ENCODE measurements around the gene ERICH3.

DNA sequence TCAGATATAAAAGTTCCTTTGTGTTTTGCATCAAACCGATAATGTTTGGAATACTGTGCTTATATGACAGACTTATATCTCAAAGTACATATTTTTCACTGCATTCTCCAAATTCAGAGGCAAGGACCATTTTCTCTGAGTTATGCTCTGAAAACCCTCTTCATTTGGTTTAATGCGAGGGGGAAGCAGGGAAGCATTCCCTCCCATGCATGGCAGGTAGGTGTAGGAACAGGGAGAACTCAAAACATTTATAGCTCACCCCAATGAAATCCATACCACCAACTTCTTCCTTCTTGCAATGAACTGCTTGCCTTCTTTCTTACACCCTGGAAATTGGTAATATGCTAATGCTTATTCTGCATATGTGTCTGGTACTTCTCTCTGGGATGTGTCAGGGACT is 10.7 kb upstream of the ERICH3 start:
- TF ChIP-seq, protein P1, sequence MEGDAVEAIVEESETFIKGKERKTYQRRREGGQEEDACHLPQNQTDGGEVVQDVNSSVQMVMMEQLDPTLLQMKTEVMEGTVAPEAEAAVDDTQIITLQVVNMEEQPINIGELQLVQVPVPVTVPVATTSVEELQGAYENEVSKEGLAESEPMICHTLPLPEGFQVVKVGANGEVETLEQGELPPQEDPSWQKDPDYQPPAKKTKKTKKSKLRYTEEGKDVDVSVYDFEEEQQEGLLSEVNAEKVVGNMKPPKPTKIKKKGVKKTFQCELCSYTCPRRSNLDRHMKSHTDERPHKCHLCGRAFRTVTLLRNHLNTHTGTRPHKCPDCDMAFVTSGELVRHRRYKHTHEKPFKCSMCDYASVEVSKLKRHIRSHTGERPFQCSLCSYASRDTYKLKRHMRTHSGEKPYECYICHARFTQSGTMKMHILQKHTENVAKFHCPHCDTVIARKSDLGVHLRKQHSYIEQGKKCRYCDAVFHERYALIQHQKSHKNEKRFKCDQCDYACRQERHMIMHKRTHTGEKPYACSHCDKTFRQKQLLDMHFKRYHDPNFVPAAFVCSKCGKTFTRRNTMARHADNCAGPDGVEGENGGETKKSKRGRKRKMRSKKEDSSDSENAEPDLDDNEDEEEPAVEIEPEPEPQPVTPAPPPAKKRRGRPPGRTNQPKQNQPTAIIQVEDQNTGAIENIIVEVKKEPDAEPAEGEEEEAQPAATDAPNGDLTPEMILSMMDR (IDR thresholded peaks at IDR 0.05; ENCODE audit: insufficient read depth, low read length), result no peak
- TF ChIP-seq, protein P2, sequence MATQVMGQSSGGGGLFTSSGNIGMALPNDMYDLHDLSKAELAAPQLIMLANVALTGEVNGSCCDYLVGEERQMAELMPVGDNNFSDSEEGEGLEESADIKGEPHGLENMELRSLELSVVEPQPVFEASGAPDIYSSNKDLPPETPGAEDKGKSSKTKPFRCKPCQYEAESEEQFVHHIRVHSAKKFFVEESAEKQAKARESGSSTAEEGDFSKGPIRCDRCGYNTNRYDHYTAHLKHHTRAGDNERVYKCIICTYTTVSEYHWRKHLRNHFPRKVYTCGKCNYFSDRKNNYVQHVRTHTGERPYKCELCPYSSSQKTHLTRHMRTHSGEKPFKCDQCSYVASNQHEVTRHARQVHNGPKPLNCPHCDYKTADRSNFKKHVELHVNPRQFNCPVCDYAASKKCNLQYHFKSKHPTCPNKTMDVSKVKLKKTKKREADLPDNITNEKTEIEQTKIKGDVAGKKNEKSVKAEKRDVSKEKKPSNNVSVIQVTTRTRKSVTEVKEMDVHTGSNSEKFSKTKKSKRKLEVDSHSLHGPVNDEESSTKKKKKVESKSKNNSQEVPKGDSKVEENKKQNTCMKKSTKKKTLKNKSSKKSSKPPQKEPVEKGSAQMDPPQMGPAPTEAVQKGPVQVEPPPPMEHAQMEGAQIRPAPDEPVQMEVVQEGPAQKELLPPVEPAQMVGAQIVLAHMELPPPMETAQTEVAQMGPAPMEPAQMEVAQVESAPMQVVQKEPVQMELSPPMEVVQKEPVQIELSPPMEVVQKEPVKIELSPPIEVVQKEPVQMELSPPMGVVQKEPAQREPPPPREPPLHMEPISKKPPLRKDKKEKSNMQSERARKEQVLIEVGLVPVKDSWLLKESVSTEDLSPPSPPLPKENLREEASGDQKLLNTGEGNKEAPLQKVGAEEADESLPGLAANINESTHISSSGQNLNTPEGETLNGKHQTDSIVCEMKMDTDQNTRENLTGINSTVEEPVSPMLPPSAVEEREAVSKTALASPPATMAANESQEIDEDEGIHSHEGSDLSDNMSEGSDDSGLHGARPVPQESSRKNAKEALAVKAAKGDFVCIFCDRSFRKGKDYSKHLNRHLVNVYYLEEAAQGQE (IDR thresholded peaks at IDR 0.05; ENCODE audit: insufficient replicate concordance, low read depth), result no peak
- TF ChIP-seq POLR2AphosphoS5 (IDR thresholded peaks at IDR 0.05; ENCODE audit: low read depth), result no peak
- no peak for TF ChIP-seq GABPA (IDR thresholded peaks at IDR 0.05; ENCODE audit: low read depth)
